ENCODE measurements around the gene SLC9A2.
A peak's percentile ranks its signal among the peaks of the same experiment; 100 is the strongest.

SLC9A2 gene

DNA sequence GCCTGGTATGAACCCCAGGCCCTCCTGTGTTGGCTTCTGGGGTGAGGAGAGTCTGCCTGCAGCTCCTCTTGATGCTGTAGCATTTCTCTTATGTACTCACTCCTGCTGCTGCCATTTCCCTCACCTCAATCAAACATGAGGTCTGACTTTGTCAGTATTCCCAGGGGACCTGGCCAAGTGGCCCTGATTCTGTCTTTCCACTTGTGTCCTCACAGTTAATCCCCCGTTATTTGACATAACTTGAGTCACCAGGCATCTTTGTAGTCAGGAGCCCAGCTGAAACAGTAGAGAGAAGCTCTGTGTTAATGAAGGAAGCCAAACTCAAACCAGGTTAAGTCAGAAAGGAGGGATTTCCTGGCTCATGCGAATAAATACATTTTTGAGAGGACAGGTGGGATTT lies 55.0 kb downstream of the SLC9A2 start:
- no peak for DNase-seq

DNA sequence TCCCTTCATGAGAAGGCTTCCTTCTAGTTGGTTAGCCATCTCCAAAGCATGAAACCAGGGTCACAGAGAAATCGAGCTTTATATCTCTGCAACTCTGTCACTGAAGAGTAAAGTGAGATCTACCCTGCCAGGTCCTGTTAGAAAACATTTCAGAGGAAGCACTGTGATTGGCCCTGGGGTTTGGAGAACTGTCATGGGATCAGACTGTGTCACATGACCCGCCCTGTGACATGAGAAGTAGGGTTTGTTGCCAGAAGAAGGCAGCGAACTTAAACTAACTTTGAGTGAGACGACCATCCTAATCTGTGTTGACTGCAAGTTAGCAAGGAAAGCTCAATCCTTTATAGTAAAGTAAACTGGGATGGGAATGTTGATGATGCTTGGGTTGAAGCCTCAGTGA lies 55.5 kb downstream of the SLC9A2 start:
- DNase-seq = peak; percentile 24

DNA sequence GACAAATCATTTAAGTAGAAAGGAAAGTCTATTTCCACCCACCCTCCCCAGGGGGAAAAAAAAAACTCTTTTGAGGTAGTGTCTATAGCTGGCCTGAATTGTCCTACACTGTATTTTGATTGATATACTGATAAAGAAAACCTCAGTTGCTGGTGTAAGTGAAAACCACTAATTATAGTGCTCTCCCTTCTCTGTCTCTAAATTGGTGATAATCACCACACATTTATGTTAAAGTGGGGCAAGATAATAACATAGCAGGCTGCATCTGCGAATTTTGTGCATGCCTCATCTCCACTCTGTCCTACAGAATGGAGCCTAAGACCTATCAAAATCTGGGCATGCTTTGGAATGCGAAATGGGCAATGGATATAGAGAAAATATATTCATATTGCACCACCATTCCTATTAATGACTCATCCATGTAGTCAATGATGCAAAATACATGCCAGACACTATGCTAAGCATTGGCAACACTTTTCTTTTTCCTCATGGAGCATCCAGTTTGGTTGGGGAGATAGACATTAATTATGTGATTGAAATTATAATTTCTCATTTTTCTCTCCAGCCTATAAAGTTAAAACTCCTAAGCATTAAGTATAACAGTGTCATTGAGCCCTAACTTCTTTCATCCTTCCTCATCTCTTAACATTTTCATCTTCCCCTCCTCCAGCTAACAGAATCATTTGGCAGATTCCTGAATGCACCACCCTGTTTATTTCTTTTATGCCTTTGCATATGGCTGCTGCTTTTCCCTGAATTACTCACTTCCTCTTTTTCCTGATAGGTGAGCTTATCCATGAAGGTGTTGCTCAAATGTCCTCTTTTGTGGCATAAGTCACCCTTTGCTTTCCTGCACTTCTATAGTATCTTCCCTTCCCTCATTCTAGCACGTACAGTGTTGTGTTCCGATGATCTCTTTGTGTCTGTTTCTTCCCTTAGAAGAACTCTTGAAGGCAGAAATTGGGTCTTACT lies 58.2 kb downstream of the SLC9A2 start:
- DNase-seq = peak; percentile 12

DNA sequence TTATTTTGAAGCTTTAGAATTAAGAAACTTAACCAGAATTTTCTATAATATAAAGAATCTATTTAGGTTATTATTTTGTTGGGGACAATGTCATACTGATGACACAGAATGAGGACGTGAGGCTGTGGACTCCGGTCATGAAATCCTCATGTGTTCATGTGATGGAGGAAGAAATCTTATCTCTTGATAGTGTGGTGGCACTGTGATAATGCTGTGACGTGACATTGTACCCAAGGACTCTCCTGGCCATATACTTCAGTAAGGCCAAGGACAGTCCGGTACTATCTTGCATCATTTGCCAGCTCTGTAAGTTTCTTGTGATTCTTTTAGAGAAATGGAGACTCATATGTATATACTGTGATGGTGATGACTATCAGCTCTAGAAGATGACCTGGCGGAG lies 59.1 kb downstream of the SLC9A2 start:
- DNase-seq = no peak

DNA sequence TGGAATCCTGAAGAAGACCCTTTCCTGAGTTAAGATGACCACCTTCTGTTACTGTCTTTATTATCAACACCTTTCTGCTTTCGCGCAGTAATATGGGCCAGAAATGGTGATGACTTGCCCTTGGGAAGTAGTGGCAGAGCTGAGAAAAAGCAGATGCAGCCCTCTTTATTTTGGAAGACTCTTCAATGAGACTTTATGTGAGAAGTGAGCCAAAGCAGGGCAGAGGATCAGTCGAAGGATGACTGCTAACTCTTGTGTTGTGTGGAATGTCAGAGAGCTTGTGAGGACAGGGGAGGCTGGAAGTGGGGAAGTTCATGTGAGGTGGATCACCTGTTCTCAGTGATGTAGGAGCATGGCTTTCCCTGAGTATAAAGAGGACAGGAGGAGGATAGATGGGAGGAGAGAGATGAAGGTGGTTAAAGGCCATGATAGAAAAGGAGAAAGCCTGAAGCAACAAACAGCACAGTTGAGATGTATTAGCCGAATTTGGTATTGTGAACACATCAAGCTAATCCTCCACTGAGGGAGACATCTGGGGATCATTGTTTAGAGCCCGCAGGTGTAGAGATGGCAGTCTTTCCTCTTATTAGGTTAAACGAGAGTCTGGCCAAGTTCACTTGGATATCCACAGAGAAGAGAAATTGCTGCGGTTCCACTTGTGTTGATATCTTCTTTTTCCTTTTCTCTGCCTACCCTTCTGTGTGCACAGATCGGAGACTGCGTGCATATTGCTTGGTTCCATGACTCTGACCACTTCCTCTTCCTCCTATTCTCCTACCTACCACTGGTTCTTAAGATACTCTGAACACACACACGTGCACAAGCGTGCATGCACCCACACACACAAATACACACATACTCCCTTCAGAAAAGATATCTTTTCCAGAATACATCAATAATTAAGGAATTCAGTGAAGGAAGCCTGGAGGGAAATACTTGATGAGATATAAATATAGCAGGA lies 67.4 kb downstream of the SLC9A2 start:
- peak; percentile 72 for DNase-seq

DNA sequence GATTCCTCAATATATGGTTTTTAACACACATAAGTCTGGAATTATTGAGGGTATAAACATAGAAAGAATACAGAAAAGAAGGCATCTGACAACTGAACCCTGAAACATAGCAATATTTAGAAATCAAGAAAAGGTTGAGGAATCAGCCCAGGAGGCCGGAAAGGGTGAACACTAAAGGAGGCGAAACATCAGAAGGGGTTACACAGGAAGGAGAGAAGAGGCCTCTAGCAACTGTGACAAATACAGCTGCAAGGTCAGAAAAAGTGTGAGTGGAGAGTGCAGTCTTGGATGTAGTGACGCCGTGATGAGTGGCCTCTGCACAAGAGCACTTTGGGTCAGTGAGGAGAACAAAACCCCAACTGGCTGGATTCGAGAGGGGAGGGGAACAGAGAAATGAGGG lies 70.7 kb downstream of the SLC9A2 start:
- no peak for DNase-seq

DNA sequence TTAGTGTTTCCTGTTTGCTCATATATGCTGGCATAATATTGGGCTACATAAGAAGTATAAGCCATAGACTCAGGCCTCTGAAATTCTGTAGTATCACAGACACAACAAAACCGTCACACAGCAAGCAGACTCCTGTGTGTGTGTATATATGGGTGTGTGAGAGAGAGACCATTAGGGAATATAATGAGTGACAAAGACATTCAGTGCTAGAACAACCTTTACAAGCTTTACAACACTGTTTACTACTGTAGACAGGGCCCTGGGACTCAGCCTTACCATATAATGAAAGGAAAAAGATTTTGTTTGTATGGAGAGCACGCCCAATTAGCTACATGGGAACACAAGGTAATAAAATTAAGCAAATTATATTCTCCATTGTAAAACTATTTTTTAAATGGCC lies 77.1 kb downstream of the SLC9A2 start:
- DNase-seq = no peak

DNA sequence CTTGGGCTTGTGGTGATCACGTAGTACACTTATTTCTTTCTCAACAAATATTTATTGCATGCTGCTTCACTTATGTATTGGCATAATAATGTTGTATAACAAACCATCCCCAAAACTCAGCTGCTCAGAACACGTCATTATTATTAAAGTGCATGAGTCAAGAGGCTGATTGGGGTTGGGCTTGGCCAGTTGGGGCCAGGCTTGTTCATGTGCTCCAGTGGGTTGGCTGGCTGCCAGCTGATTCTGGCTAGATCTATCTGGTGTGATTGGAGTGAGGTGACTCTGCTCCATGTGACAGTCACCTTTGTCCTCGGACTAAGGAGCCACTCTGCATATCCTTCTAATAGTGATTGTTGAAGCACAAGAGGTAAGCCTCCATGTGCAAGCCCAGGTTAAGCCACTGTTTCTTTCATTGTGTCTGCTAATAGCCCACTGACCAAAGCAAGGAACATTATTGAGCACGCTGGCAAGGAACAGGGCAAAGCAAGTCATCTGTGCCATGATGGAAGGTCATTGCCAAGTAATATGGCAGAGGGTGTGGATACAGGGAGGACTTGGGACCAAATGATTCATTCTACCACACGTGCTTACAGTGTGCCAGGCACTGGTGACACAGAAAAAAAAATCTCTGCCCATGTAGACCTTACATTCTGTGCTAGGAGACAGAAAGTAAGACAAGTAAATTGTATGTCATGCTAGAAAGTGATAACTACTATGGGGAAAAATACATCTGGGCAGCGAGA lies 79.2 kb downstream of the SLC9A2 start:
- no peak for DNase-seq

DNA sequence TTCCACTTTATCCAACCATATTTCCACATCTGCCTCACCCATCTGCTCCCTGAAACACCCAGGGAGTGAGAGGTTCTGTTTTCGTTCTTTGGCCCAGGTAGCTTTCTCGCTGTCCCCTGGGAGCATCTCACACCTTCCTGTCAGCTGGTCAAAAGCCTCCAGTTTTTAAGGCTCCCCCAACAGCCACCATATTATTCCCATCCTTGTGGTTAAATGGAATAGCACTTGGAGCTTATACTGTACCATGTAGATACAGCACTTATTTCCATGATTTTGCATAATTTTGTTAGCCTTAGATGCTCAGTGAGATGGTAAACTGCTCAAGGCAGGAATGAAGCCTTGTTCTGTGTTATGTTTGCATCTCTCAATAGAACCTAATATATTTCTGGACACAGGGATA lies 84.0 kb downstream of the SLC9A2 start:
- DNase-seq = no peak

DNA sequence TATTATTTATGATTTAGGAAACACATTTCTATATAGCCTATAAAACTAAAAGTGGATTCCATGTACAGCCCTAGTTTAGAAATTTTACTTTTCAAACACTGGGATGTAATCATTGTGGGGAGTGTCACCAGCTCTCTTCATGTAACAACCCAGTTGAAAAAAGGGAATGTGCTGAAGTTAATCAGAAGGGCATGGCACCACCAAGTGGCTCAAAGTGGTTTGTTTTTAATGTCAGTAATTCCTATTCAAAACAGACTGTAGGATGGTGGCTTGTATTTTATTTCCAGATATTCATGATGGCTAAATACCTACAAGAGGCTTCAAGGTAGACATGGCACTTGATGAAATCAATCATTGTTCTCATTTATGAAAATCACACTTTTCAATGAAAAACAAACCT lies 84.4 kb downstream of the SLC9A2 start:
- DNase-seq = peak; percentile 79

DNA sequence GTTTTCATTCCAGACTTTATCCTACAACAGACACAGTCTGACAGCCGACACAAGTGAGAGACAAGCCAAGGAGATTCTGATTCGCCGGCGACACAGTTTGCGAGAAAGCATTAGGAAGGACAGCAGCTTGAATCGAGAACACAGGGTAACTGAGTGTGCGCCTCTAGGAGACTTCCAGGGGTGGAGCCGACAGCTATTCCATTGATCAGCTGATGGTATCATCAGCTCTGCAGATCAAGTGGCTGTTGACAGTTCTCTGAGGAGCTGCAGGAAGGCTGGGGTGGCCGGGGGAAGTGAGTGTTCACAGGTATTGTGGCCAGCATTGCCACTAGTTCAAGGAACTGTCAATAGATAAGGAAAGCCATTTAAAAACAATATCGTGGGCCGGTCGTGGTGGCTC lies 85.2 kb downstream of the SLC9A2 start:
- no peak for DNase-seq

DNA sequence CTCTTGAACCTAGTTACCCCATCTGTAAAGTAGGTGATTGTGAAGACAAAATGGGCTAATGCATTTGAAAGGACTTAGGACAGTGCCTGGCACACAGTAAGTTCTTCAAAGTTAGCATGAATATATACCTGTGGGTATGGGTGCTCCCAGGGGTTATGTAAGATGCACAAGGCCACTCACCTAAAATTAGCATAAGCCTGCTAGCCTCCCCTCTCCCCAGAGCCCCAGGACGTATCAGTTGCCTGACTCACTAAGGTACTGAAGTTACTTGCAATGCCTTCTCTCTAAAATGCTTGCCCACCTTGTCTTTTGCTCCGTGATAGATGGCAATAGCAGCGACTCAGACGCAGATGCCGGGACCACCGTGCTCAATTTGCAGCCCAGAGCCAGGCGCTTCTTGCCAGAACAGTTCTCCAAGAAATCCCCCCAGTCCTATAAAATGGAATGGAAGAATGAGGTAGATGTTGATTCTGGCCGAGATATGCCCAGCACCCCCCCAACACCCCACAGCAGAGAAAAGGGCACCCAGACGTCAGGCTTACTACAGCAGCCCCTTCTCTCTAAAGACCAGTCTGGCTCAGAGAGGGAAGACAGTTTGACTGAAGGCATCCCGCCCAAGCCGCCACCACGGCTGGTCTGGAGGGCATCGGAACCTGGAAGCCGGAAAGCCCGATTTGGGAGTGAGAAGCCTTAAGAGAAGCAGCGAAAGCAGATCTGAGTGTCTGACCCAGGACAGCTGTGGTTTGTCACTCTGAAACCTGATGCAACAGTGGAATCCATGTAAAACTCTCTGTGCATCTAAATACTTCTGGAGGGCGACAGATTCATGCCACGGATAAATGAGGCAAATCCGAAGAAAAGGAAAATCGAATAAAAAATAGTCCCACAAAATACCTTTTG lies 88.7 kb downstream of the SLC9A2 start:
- no peak for DNase-seq

DNA sequence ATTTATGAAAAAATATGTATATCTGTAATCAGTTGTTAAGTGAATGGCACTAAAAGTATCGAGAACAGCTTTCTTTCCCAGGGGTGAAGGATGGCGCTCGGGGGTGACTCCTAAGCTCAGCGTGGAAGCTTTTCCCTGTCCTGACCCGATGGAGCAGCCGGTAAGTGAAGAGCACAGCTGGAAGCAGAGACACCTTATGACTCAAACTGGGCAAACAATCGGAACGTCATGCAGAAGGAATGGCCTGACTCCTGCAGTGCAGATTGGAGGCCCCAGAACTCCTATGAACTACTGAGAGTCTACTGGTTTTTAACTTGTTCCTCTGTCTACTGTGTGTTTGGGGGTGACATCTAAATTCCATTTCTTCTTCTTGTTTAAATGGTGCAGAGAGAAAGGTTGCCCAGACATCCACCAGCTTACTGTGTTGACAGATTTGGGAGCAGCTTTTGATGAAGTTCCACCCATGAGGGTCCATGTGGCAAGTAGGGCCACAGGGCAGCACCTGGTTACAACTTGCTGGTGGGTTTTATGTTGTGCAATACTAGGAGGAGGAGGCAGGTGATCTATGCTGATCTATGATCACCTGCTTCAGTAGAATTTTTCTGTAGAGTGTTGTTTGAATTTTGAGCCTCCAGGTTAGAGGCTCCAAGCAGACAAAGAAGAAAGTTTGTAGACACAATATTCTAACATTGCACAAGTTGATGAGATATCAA lies 89.7 kb downstream of the SLC9A2 start:
- DNase-seq = no peak

DNA sequence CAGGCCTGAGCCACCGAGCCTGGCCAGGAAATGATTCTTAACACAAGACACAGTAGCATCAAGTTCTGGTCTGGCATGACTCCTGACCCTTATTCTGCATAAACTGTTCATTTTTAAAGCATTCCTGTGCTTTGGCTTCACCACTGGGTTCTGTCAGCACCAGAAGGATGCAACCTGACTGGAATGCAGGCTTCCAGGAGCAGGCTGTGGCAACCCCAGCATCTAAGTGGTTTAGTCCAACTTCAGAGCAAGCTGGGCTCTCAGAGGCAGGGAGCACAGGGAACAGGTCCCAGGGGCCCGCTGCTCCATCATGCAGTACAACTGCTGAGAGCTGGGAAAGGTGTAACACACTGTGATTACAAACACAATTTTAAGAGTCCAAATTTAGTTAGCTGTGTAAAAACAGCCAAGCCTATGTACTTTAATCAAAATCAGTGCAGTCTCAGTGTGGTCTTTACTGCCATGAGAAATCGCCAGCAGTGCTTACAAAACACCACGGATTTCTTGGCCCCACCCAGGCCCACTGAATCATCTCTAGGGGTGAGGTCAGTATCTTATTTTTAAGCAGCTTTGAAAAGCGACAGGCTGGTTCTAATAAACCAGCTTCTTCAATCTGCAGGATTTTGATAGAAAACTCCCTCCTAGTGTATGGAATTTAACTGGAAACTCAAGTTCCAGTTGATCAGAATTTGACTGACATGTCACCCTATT lies 98.1 kb downstream of the SLC9A2 start:
- DNase-seq = no peak

DNA sequence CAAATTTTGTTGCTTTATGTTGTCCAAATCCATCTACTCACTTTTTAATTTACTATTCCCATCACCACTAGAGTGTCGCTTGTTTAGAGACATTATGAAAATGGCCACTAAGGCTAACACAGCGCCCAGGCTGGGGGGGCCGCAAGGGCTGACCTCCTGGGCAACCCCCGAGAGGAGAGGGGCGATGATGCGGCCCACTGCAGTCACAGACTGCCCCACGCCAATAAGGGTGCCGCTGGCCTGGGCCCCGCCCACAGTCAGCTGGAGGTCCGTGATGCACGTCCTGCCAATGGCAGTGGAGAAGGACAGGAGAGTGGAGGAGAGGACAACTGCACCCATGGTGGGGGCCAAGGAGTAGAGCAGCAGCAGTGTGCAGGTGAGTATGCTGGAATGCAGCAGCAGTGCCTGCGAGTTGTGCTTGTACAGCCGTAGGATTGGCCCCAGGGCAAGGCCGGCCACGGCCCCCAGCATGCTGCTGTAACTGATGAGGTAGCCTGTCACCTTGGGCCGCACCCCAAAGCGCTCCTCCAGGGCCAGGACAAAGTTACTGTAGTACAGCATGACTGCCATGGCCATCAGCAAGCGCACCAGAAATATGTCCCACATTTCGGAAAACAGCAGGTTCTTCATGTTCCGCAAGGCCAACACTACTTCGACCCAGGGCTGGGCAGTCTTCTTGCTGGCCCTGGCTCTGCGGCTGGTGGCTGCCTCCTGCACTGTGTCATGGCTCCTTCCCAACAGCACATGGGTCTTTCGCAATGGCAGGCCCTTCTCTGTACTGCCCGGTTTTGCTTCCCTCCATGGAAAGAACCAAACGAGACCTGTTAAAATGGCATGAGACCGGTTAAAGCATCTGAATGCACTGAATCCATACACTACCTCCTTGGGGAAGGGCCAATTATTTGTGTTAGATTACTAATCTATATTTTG lies 99.3 kb downstream of the SLC9A2 start:
- no peak for DNase-seq

DNA sequence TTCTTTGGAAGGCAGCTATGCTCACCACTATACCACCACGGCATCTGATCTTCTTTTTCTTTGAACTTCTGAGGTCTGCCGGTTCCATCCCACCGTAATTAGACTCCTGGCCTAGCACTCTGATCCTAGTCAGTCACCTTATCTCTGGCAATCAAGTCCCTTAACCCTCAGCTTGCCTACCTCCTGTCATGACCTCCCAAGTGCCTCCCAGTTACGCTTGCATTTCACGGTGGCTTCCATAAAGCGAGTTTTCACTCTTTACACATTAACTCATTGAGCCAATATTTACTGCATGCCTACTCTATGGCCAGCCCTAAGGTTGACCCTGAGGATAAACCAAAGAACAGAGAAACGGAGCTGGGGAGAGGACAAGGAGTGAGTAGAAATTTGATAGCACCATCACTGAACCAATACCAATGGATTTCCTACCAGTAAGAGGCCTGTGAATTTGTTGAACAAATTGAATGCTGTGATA lies 104.7 kb downstream of the SLC9A2 start:
- no peak for DNase-seq

DNA sequence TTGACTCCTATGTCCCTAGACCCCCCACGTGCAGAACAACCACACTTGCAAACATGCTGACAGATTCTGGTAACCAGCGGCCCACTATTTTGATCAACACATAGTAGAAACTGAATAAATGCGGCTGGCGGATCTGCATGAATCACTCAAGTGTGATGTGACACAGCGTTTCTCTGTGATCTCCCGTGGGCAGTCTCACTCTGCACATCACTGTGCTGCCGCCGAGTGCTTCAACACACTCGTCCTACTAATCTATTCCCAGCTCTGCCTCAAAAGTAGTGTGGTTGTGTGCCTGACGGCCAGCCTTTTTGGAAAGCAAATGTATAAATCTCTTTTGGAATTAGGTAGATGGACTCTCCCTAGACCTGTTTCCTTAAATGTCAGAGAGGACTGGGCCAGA lies 105.2 kb downstream of the SLC9A2 start:
- no peak for DNase-seq

DNA sequence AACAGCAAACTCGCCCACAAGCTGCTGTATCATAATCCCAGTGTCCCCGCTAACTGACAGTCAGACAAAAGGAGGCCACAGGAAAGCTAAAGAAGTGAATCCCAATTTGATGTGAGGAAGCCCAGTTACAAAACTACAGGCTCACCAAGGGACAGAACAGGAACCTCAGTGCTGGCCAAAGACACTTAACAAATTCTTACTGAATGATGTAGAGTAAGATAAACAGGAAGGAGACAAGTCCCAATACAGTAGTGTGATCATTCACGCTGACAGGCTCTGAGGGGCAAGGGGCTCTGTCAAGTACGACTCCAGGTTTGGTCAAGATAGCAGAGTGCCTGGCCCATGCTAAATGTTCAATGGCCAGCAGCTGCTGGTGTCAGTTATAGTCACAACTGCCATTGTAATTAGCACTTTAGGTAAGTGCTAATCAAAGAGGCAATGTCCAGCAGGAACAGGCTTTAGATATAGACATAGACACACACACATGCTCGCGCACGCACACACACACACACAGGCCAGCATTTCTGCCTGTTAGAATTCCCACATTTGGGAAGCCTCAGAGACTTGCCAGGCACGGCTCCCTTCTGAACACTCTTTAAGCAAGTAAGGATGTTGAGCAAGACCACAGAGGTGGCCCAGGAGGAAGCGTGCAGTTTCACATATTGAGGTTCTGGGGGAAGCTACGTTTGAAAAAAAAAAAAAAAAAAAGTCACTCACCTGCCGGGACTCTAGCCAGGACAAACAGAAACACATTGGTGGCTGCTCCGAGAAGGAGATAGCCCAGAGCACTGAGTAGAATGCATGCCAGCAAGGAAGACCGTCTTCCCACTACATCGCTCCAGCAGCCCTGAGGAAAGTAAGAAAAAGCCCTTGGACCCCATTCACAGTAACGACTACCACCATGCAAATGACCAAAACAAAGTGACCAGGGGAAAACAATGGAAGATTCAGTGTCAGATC lies 107.1 kb downstream of the SLC9A2 start:
- no peak for DNase-seq
